ENCODE measurements around the gene TFCP2L1.
"Not testable (repeated sequence)": the region's sequence is repeated elsewhere in the genome, so short reads cannot be mapped to it uniquely, and the experiment has no call there.

TFCP2L1 gene

GRCh38 chr2:121294881-121295840, 10.2 kb upstream of the TFCP2L1 start:
- DNase-seq: no peak

- DNase-seq: no peak
Measured at GRCh38 chr2:121293450-121294325, 8.7 kb upstream of the TFCP2L1 start.

GRCh38 chr2:121291251-121291580, 6.2 kb upstream of the TFCP2L1 start:
- DNase-seq: no peak

- no peak for DNase-seq
Measured at GRCh38 chr2:121289271-121289670, 4.3 kb upstream of the TFCP2L1 start.

- DNase-seq: no peak
Measured at GRCh38 chr2:121288454-121289231, 3.6 kb upstream of the TFCP2L1 start.

- DNase-seq: no peak
Measured at GRCh38 chr2:121287956-121288355, 3.0 kb upstream of the TFCP2L1 start.

GRCh38 chr2:121287146-121287798, 2.3 kb upstream of the TFCP2L1 start:
- DNase-seq: no peak

GRCh38 chr2:121286506-121286905, 1.5 kb upstream of the TFCP2L1 start:
- DNase-seq: no peak

GRCh38 chr2:121285926-121286325, 924 bp upstream of the TFCP2L1 start:
- no peak for DNase-seq

- DNase-seq: no peak
Measured at GRCh38 chr2:121283670-121284462, 1.1 kb downstream of the TFCP2L1 start.

- no peak for DNase-seq
Measured at GRCh38 chr2:121282800-121283385, 2.1 kb downstream of the TFCP2L1 start.

GRCh38 chr2:121281694-121282093, 3.3 kb downstream of the TFCP2L1 start:
- no peak for DNase-seq

GRCh38 chr2:121281107-121281506, 3.9 kb downstream of the TFCP2L1 start:
- DNase-seq: no peak

- DNase-seq: no peak
Measured at GRCh38 chr2:121279476-121280220, 5.4 kb downstream of the TFCP2L1 start.

GRCh38 chr2:121276341-121276740, 8.7 kb downstream of the TFCP2L1 start:
- no peak for DNase-seq

- DNase-seq: no peak
Measured at GRCh38 chr2:121273116-121273515, 11.9 kb downstream of the TFCP2L1 start.

GRCh38 chr2:121272596-121272995, 12.4 kb downstream of the TFCP2L1 start:
- DNase-seq: no peak

- DNase-seq: not testable (repeated sequence)
Measured at GRCh38 chr2:121269436-121269835, 15.6 kb downstream of the TFCP2L1 start.

GRCh38 chr2:121266543-121267106, 18.4 kb downstream of the TFCP2L1 start:
- DNase-seq: no peak

Measured in activated T-cell treated with anti-CD3 and anti-CD28 coated beads, Interleukin-2, amount 50 U/mL, for 48 hours (primary cell).